Liver (tissue), 9 donors: ENCODE measurements around the gene CTBP1. TPM values are rescaled to one million over a fixed set of nuclear protein-coding genes. Genes with fewer than 3 reads are reported as not detected.

Source experiments
- DNase-seq: peaks from one replicate; pipeline ENCODE4 v3.0.0-alpha.2; 2017; ENCODE audit warnings: low spot score
- H3K27ac ChIP-seq, 2 donors: one replicate each; pipeline ENCODE4 v1.7.0; 2013; ENCODE audit warnings: inconsistent platforms in 2 of 2, low read length in 2 of 2, control low read depth in 1 of 2, low read depth in 1 of 2, mild to moderate bottlenecking in 1 of 2
- H3K27me3 ChIP-seq, 4 donors: one replicate each; pipeline versions ENCODE4 v1.6.1 to v1.7.0; 2013; ENCODE audit warnings: low read length in 3 of 4, inconsistent platforms in 1 of 4, mild to moderate bottlenecking in 1 of 4, moderate library complexity in 1 of 4; ENCODE audit not compliant: control insufficient read depth in 4 of 4, insufficient read depth in 4 of 4
- H3K36me3 ChIP-seq, 4 donors: one replicate each; pipeline versions ENCODE4 v1.6.1 to v1.7.0; 2013; ENCODE audit warnings: low read length in 3 of 4, mild to moderate bottlenecking in 3 of 4, low read depth in 1 of 4, moderate library complexity in 1 of 4; ENCODE audit not compliant: control insufficient read depth in 4 of 4, insufficient read depth in 3 of 4
- H3K4me1 ChIP-seq, 4 donors: one replicate each; pipeline versions ENCODE4 v1.6.1 to v1.7.0; 2013; ENCODE audit warnings: low read length in 3 of 4, mild to moderate bottlenecking in 3 of 4, moderate library complexity in 1 of 4; ENCODE audit not compliant: control insufficient read depth in 4 of 4, insufficient read depth in 4 of 4
- H3K4me3 ChIP-seq, 3 donors: one replicate each; pipeline versions ENCODE4 v1.6.1 to v1.7.0; 2013; ENCODE audit warnings: low read length in 3 of 3, control low read depth in 1 of 3, low read depth in 1 of 3, mild to moderate bottlenecking in 1 of 3
- H3K9ac ChIP-seq, 2 donors: one replicate each; pipeline ENCODE4 v1.7.0; 2013; ENCODE audit warnings: low read length in 2 of 2, mild to moderate bottlenecking in 2 of 2, moderate library complexity in 2 of 2, control low read depth in 1 of 2, low read depth in 1 of 2
- H3K9me3 ChIP-seq, 4 donors: one replicate each; pipeline versions ENCODE4 v1.6.1 to v1.7.0; 2013; ENCODE audit warnings: low read length in 3 of 4; ENCODE audit not compliant: control insufficient read depth in 4 of 4
- EGR1 ChIP-seq, 2 donors: IDR thresholded peaks; 2 replicates each; pipeline ENCODE4 v1.6.1; 2016 to 2018; ENCODE audit warnings: antibody characterized with exemption in 2 of 2, low read depth in 2 of 2
- FOXA1 ChIP-seq: IDR thresholded peaks from 2 replicates; pipeline ENCODE4 v1.6.1; 2016; ENCODE audit warnings: antibody characterized with exemption
- FOXA2 ChIP-seq: IDR thresholded peaks from 2 replicates; pipeline ENCODE4 v1.6.1; 2016; ENCODE audit warnings: antibody characterized with exemption
- GABPA ChIP-seq, 2 donors: IDR thresholded peaks in 1 of 2; conservative IDR thresholded peaks in 1 of 2; 2 replicates each; pipeline ENCODE4 v1.6.1; 2016; ENCODE audit warnings: antibody characterized with exemption in 2 of 2, mild to moderate bottlenecking in 1 of 2, moderate library complexity in 1 of 2
- HNF4A ChIP-seq, 2 donors: conservative IDR thresholded peaks; 2 replicates each; pipeline ENCODE4 v1.6.1; 2016; ENCODE audit warnings: antibody characterized with exemption in 2 of 2, mild to moderate bottlenecking in 2 of 2
- HNF4G ChIP-seq: IDR thresholded peaks from 2 replicates; pipeline ENCODE4 v1.6.1; 2016; ENCODE audit warnings: antibody characterized with exemption
- JUND ChIP-seq, 2 donors: IDR thresholded peaks; 2 replicates each; pipeline ENCODE4 v1.6.1; 2016; ENCODE audit warnings: antibody characterized with exemption in 2 of 2
- NR2F2 ChIP-seq: IDR thresholded peaks from 2 replicates; pipeline ENCODE4 v1.6.1; 2016; ENCODE audit warnings: antibody characterized with exemption
- RAD21 ChIP-seq, 2 donors: IDR thresholded peaks; 2 replicates each; pipeline ENCODE4 v1.6.1; 2016; ENCODE audit warnings: antibody characterized with exemption in 2 of 2, mild to moderate bottlenecking in 2 of 2
- REST ChIP-seq: IDR thresholded peaks from 2 replicates; pipeline ENCODE4 v1.6.1; 2016; ENCODE audit warnings: antibody characterized with exemption, mild to moderate bottlenecking
- RXRA ChIP-seq, 2 donors: IDR thresholded peaks; 2 replicates each; pipeline ENCODE4 v1.6.1; 2017 to 2018; ENCODE audit warnings: antibody characterized with exemption in 2 of 2, mild to moderate bottlenecking in 1 of 2
- SP1 ChIP-seq: IDR thresholded peaks from 2 replicates; pipeline ENCODE4 v1.6.1; 2018; ENCODE audit warnings: antibody characterized with exemption, mild to moderate bottlenecking
- TAF1 ChIP-seq: conservative IDR thresholded peaks from 2 replicates; pipeline ENCODE4 v1.6.1; 2016; ENCODE audit warnings: antibody characterized with exemption, mild to moderate bottlenecking
- YY1 ChIP-seq: IDR thresholded peaks from 2 replicates; pipeline ENCODE4 v1.6.1; 2016; ENCODE audit warnings: antibody characterized with exemption, mild to moderate bottlenecking
- ZBTB33 ChIP-seq: IDR thresholded peaks from 2 replicates; pipeline ENCODE4 v1.6.1; 2016; ENCODE audit warnings: antibody characterized with exemption
- WGBS: extraction: QIAGEN DNeasy Blood & Tissue Kit; methylation state at CpG from one replicate; pipeline ENCODE4 v1.1.7; 2013; 5-methylcytosine and 5-hydroxymethylcytosine counted together
- polyA plus RNA-seq, 2 donors: library from polyadenylated mRNA; stranded (reverse) in 1 of 2; unstranded in 1 of 2; fragments of 200-250 nt in 1 of 2; fragments of >200 nt in 1 of 2; fragmentation: Nextera tagmentation in 1 of 2; extraction: Ambion mirVana in 1 of 2; gene quantifications; one replicate each; pipeline versions ENCODE4 v1.2.1 to v1.2.3, GENCODE V29; 2013 to 2015
- total RNA-seq, 2 donors: library from RNA; depleted of rRNA; stranded (reverse); fragments of >200 nt; gene quantifications; one replicate each; pipeline ENCODE4 v1.2.3, GENCODE V29; 2014
- TF ChIP-seq, protein P1 (sequence below): IDR thresholded peaks from 2 replicates; pipeline ENCODE4 v1.6.1; 2016; ENCODE audit warnings: antibody characterized with exemption
- TF ChIP-seq, protein P2 (sequence below): fragments of 150-350 bp; IDR thresholded peaks from 2 replicates; pipeline ENCODE4 v1.5.1; 2017; ENCODE audit warnings: improper control_type of control experiment, low read depth, low read length; ENCODE audit not compliant: missing input control
- TF ChIP-seq, protein P3 (sequence below): IDR thresholded peaks from 2 replicates; pipeline ENCODE4 v1.6.1; 2016; ENCODE audit warnings: antibody characterized with exemption
- donor health status: healthy.
- donor health status: healthy.
- donor health status: healthy.
- donor health status: healthy.
- donor health status: healthy.

Gene CTBP1
- total and polyA plus RNA-seq, 4 donors: 27.5 to 156 (median 79.5) TPM

GRCh38 chr4:1223841-1224809, 24.8 kb downstream of the CTBP1 start:
- no peak for DNase-seq
- H3K4me3 ChIP-seq: no peak overlapping the region
- TF ChIP-seq, protein P1, sequence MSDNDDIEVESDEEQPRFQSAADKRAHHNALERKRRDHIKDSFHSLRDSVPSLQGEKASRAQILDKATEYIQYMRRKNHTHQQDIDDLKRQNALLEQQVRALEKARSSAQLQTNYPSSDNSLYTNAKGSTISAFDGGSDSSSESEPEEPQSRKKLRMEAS: no peak
- no peak for TF ChIP-seq HNF4A (conservative IDR thresholded peaks at IDR 0.05)
- TF ChIP-seq HNF4G: no peak
- no peak for TF ChIP-seq GABPA (IDR thresholded peaks at IDR 0.05 in 1 of 2, conservative IDR thresholded peaks at IDR 0.05 in 1 of 2)
- TF ChIP-seq REST: no peak
- TF ChIP-seq JUND (IDR thresholded peaks at IDR 0.05): no peak
- no peak for TF ChIP-seq ZBTB33
- TF ChIP-seq NR2F2: no peak
- no peak for TF ChIP-seq FOXA2
- TF ChIP-seq, protein P2, sequence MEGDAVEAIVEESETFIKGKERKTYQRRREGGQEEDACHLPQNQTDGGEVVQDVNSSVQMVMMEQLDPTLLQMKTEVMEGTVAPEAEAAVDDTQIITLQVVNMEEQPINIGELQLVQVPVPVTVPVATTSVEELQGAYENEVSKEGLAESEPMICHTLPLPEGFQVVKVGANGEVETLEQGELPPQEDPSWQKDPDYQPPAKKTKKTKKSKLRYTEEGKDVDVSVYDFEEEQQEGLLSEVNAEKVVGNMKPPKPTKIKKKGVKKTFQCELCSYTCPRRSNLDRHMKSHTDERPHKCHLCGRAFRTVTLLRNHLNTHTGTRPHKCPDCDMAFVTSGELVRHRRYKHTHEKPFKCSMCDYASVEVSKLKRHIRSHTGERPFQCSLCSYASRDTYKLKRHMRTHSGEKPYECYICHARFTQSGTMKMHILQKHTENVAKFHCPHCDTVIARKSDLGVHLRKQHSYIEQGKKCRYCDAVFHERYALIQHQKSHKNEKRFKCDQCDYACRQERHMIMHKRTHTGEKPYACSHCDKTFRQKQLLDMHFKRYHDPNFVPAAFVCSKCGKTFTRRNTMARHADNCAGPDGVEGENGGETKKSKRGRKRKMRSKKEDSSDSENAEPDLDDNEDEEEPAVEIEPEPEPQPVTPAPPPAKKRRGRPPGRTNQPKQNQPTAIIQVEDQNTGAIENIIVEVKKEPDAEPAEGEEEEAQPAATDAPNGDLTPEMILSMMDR: no peak
- TF ChIP-seq TAF1: no peak
- TF ChIP-seq SP1: no peak
- no peak for TF ChIP-seq YY1
- TF ChIP-seq RAD21 (IDR thresholded peaks at IDR 0.05): no peak
- no peak for TF ChIP-seq EGR1 (IDR thresholded peaks at IDR 0.05; ENCODE audit: low read depth in 2 of 2)
- no peak for TF ChIP-seq RXRA (IDR thresholded peaks at IDR 0.05)
- no peak for TF ChIP-seq FOXA1
- TF ChIP-seq, protein P3, sequence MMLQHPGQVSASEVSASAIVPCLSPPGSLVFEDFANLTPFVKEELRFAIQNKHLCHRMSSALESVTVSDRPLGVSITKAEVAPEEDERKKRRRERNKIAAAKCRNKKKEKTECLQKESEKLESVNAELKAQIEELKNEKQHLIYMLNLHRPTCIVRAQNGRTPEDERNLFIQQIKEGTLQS: no peak
- no peak overlapping the region for H3K9ac ChIP-seq
- H3K27me3 ChIP-seq: no peaks in the 10 kb centered on the region
- H3K27ac ChIP-seq: no peak overlapping the region
- H3K36me3 ChIP-seq: peaks cover 23 to 68% (median 30%) of the 10 kb centered on the region in 4 donors
- H3K9me3 ChIP-seq: no peaks in the 10 kb centered on the region
- H3K4me1 ChIP-seq: no peaks in the 10 kb centered on the region
- WGBS: 97% methylated on average over 40 of the region's 40 CpGs
